ENCODE measurements around the gene DIS3L. TPM values are rescaled to one million over a fixed set of nuclear protein-coding genes. Genes with fewer than 3 reads are reported as not detected.
A peak's percentile ranks its signal among the peaks of the same experiment; 100 is the strongest.

Gene DIS3L
- total RNA-seq, 3 donors from 2014 or later (not counting 1 experiment from before 2014, with no cell fraction given) = 21.9 to 30.6 (median 28.3) TPM

DNA sequence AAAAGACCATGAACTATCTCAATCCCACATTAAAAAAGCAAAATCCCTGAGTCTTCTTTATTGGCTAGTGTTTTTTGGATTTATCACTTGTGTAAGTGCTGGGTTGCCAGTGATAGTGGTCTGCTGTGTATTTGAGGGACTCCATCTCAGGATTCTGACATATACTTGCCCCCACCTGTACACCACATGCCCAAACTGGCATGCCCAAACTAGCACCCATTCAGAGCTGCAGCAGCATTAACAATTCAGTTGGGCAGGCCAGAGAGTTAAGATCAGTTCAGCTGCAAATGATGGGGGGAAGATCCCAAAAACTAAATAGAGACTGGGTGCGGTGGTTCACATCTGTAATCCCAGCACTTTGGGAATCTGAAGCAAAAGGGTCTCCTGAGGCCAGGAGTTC lies 69.4 kb downstream of the DIS3L start:
- ATAC-seq (no peak), DNase-seq (no peak)
- H3K9me3 ChIP-seq (ENCODE audit: control insufficient read depth, insufficient read depth, low read length) = no peaks in the 10 kb centered on the region
- H3K4me1 ChIP-seq (ENCODE audit: control insufficient read depth, insufficient read depth, low read length) = no peaks in the 10 kb centered on the region
- WGBS (ENCODE audit: insufficient coverage) = 96% methylated on average over 1 of the region's 1 CpG
- Mint-ChIP-seq H3K27me3 (ENCODE audit: low read depth in 2 of 2) (no peaks in the 10 kb centered on the region), H3K4me1 (no peaks in the 10 kb centered on the region), H3K9me3 (no peaks in the 10 kb centered on the region), H3K27ac (no peak overlapping the region), H3K36me3 (no peaks in the 10 kb centered on the region), H3K4me3 (no peak overlapping the region)
- intact Hi-C loops (cut with micrococcal nuclease) = no loop called here
- H3K27ac ChIP-seq (ENCODE audit: low read length) = no peak overlapping the region
- H3K36me3 ChIP-seq (ENCODE audit: control insufficient read depth, insufficient read depth, low read length) = no peaks in the 10 kb centered on the region
- TF ChIP-seq, protein P1, sequence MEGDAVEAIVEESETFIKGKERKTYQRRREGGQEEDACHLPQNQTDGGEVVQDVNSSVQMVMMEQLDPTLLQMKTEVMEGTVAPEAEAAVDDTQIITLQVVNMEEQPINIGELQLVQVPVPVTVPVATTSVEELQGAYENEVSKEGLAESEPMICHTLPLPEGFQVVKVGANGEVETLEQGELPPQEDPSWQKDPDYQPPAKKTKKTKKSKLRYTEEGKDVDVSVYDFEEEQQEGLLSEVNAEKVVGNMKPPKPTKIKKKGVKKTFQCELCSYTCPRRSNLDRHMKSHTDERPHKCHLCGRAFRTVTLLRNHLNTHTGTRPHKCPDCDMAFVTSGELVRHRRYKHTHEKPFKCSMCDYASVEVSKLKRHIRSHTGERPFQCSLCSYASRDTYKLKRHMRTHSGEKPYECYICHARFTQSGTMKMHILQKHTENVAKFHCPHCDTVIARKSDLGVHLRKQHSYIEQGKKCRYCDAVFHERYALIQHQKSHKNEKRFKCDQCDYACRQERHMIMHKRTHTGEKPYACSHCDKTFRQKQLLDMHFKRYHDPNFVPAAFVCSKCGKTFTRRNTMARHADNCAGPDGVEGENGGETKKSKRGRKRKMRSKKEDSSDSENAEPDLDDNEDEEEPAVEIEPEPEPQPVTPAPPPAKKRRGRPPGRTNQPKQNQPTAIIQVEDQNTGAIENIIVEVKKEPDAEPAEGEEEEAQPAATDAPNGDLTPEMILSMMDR (IDR thresholded peaks at IDR 0.05) = no peak
- H3K27me3 ChIP-seq (ENCODE audit: control insufficient read depth, insufficient read depth, low read length) = no peaks in the 10 kb centered on the region
- H3K4me3 ChIP-seq (ENCODE audit: low read length) = no peak overlapping the region

GRCh38 chr15:66364944-66365528 lies 71.7 kb downstream of the DIS3L start:
- Mint-ChIP-seq H3K27me3 (ENCODE audit: low read depth in 2 of 2) (no peaks in the 10 kb centered on the region), H3K27ac (no peak overlapping the region), H3K9me3 (no peaks in the 10 kb centered on the region), H3K4me1 (peaks cover 7 to 8% of the 10 kb centered on the region in 2 donors), H3K4me3 (no peak overlapping the region), H3K36me3 (no peaks in the 10 kb centered on the region)
- ATAC-seq (no peak), DNase-seq (no peak)
- H3K9me3 ChIP-seq (ENCODE audit: control insufficient read depth, insufficient read depth, low read length) = no peaks in the 10 kb centered on the region
- 94% methylated on average over 2 of the region's 3 CpGs for WGBS (ENCODE audit: insufficient coverage)
- no peak overlapping the region for H3K4me3 ChIP-seq (ENCODE audit: low read length)
- intact Hi-C loops (cut with micrococcal nuclease) = no loop called here
- H3K36me3 ChIP-seq (ENCODE audit: control insufficient read depth, insufficient read depth, low read length) = no peaks in the 10 kb centered on the region
- no peak overlapping the region for H3K27ac ChIP-seq (ENCODE audit: low read length)
- no peaks in the 10 kb centered on the region for H3K27me3 ChIP-seq (ENCODE audit: control insufficient read depth, insufficient read depth, low read length)
- H3K4me1 ChIP-seq (ENCODE audit: control insufficient read depth, insufficient read depth, low read length) = peaks cover 7% of the 10 kb centered on the region
- TF ChIP-seq, protein P1 (IDR thresholded peaks at IDR 0.05) = no peak

DNA sequence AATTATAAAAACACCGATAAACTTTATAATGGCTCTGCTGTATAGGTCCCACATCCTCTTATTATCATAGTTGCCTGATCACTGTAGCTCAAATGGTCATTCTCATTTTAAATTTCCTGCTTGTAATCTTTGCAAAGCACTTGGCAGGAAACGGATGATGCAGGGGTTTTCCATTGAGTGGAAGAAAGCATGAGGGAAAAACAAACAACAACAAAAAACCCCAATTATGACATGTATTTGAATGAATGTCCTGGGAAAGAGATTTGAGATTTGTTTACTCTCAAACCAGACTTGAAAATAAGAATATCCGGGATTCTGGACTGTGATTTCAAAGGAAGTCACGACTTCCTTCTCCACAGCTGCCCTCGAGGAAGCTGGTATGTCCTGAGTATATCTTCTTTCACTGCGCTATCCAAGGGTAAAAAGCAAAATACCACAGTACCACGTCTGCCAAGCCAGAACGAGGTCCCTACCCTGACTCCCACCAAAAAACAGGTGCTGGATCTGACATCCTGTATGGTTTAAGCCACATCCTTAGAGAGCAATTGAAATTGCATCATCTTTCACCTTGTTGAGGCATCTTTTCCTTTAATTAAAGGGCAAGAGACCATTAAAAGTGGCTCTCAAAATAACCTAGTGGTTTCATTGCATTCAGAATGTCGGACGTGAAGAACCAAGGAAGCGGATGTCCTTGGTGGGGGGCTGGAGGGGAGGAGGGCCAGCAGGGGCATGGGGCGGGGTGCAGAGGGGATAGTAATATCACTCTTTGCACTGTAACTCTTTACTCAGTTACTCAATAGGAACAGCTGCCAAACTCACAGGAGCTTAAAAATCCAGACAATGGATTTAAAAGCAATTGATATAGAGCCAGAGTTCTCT lies 76.6 kb downstream of the DIS3L start:
- intact Hi-C loops (cut with micrococcal nuclease) = no loop called here
- no peaks in the 10 kb centered on the region for H3K27me3 ChIP-seq (ENCODE audit: control insufficient read depth, insufficient read depth, low read length)
- 7% methylated on average over 9 of the region's 12 CpGs for WGBS (ENCODE audit: insufficient coverage)
- peak overlapping the region; percentile 25 for H3K4me3 ChIP-seq (ENCODE audit: low read length)
- no peaks in the 10 kb centered on the region for H3K27me3 Mint-ChIP-seq (ENCODE audit: low read depth in 2 of 2)
- H3K9me3 ChIP-seq (ENCODE audit: control insufficient read depth, insufficient read depth, low read length) = peaks cover 7% of the 10 kb centered on the region
- DNase-seq (peak in 1 of 2 donors; percentile 61), ATAC-seq (peak; percentile 58 to 65 (median 64))
- H3K36me3 ChIP-seq (ENCODE audit: control insufficient read depth, insufficient read depth, low read length) = no peaks in the 10 kb centered on the region
- TF ChIP-seq, protein P1 (IDR thresholded peaks at IDR 0.05) = no peak
- no peaks in the 10 kb centered on the region for H3K9me3 Mint-ChIP-seq
- H3K4me1 Mint-ChIP-seq = peaks cover 13 to 16% of the 10 kb centered on the region in 2 donors
- H3K4me3 Mint-ChIP-seq = peak overlapping the region; percentile 83
- H3K36me3 Mint-ChIP-seq = no peaks in the 10 kb centered on the region
- H3K27ac Mint-ChIP-seq = peak overlapping the region; percentile 83 to 86
- H3K27ac ChIP-seq (ENCODE audit: low read length) = peak overlapping the region; percentile 83
- H3K4me1 ChIP-seq (ENCODE audit: control insufficient read depth, insufficient read depth, low read length) = peaks cover 17% of the 10 kb centered on the region
